ENCODE measurements around the gene COLEC12. TPM values are rescaled to one million over a fixed set of nuclear protein-coding genes. Genes with fewer than 3 reads are reported as not detected.

Gene COLEC12
- total RNA-seq, 1 experiment from 2014 or later, result 0.03 TPM

- DNase-seq (ENCODE audit: low read depth, low spot score), result no peak
- no TSS peak for BruUV-seq (replicated peaks)
- H3K4me1 ChIP-seq (ENCODE audit: control insufficient read depth, insufficient read depth, low read length), result no peaks in the 10 kb centered on the region
- intact Hi-C loops (cut with micrococcal nuclease; ENCODE audit: unreplicated experiment) (no loop called here), in situ Hi-C loops (cut with HindIII; ENCODE audit: low pct_unique_long_range_greater_than_20kb, low sequenced_read_pairs) (no loop called here)
- H3K27me3 ChIP-seq (ENCODE audit: control insufficient read depth, insufficient read depth, low read length), result no peaks in the 10 kb centered on the region
- TF ChIP-seq, protein P1, sequence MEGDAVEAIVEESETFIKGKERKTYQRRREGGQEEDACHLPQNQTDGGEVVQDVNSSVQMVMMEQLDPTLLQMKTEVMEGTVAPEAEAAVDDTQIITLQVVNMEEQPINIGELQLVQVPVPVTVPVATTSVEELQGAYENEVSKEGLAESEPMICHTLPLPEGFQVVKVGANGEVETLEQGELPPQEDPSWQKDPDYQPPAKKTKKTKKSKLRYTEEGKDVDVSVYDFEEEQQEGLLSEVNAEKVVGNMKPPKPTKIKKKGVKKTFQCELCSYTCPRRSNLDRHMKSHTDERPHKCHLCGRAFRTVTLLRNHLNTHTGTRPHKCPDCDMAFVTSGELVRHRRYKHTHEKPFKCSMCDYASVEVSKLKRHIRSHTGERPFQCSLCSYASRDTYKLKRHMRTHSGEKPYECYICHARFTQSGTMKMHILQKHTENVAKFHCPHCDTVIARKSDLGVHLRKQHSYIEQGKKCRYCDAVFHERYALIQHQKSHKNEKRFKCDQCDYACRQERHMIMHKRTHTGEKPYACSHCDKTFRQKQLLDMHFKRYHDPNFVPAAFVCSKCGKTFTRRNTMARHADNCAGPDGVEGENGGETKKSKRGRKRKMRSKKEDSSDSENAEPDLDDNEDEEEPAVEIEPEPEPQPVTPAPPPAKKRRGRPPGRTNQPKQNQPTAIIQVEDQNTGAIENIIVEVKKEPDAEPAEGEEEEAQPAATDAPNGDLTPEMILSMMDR (IDR thresholded peaks at IDR 0.05), result no peak
- TF ChIP-seq TCF7L2 (IDR thresholded peaks at IDR 0.05; ENCODE audit: low read depth, low read length) (no peak), POLR2AphosphoS5 (IDR thresholded peaks at IDR 0.05; ENCODE audit: low read depth, low read length) (no peak), SIN3A (IDR thresholded peaks at IDR 0.05; ENCODE audit: borderline replicate concordance, insufficient read depth, low read depth, low read length) (no peak)
- TF ChIP-seq, protein P2, sequence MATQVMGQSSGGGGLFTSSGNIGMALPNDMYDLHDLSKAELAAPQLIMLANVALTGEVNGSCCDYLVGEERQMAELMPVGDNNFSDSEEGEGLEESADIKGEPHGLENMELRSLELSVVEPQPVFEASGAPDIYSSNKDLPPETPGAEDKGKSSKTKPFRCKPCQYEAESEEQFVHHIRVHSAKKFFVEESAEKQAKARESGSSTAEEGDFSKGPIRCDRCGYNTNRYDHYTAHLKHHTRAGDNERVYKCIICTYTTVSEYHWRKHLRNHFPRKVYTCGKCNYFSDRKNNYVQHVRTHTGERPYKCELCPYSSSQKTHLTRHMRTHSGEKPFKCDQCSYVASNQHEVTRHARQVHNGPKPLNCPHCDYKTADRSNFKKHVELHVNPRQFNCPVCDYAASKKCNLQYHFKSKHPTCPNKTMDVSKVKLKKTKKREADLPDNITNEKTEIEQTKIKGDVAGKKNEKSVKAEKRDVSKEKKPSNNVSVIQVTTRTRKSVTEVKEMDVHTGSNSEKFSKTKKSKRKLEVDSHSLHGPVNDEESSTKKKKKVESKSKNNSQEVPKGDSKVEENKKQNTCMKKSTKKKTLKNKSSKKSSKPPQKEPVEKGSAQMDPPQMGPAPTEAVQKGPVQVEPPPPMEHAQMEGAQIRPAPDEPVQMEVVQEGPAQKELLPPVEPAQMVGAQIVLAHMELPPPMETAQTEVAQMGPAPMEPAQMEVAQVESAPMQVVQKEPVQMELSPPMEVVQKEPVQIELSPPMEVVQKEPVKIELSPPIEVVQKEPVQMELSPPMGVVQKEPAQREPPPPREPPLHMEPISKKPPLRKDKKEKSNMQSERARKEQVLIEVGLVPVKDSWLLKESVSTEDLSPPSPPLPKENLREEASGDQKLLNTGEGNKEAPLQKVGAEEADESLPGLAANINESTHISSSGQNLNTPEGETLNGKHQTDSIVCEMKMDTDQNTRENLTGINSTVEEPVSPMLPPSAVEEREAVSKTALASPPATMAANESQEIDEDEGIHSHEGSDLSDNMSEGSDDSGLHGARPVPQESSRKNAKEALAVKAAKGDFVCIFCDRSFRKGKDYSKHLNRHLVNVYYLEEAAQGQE (IDR thresholded peaks at IDR 0.05; ENCODE audit: insufficient read depth in 1 of 2, low read depth in 2 of 2, low read length in 1 of 2), result no peak
- no peak overlapping the region for H3K27ac ChIP-seq (ENCODE audit: low read length)
- CTCF ChIA-PET, result no interaction called here
- no peak for ATAC-seq
- POLR2A ChIA-PET, result no interaction called here
- H3K4me3 ChIP-seq (ENCODE audit: low read depth in 2 of 2, low read length in 2 of 2), result no peak overlapping the region
- H3K36me3 ChIP-seq (ENCODE audit: control insufficient read depth, insufficient read depth, low read length), result no peaks in the 10 kb centered on the region
- no peaks in the 10 kb centered on the region for H3K9me3 ChIP-seq (ENCODE audit: control insufficient read depth, insufficient read depth, low read depth, low read length)
These were observed 37.1 kb downstream of the COLEC12 start for GRCh38 chr18:463403-463802.

- Histone ChIP-seq H3K27ac (ENCODE audit: low read length) (no peak overlapping the region), H3K4me1 (ENCODE audit: control insufficient read depth, insufficient read depth, low read length) (no peaks in the 10 kb centered on the region), H3K9me3 (ENCODE audit: control insufficient read depth, insufficient read depth, low read depth, low read length) (no peaks in the 10 kb centered on the region), H3K4me3 (ENCODE audit: low read depth in 2 of 2, low read length in 2 of 2) (no peak overlapping the region), H3K36me3 (ENCODE audit: control insufficient read depth, insufficient read depth, low read length) (no peaks in the 10 kb centered on the region), H3K27me3 (ENCODE audit: control insufficient read depth, insufficient read depth, low read length) (no peaks in the 10 kb centered on the region)
- BruUV-seq (replicated peaks), result no TSS peak
- ChIA-PET CTCF (no interaction called here), POLR2A (no interaction called here)
- ATAC-seq, result no peak
- in situ Hi-C loops (cut with HindIII; ENCODE audit: low pct_unique_long_range_greater_than_20kb, low sequenced_read_pairs), result no loop called here
- TF ChIP-seq TCF7L2 (IDR thresholded peaks at IDR 0.05; ENCODE audit: low read depth, low read length), result no peak
- no peak for DNase-seq (ENCODE audit: low read depth, low spot score)
- intact Hi-C loops (cut with micrococcal nuclease; ENCODE audit: unreplicated experiment), result no loop called here
These were observed 38.7 kb downstream of the COLEC12 start for GRCh38 chr18:461762-462161.

DNA sequence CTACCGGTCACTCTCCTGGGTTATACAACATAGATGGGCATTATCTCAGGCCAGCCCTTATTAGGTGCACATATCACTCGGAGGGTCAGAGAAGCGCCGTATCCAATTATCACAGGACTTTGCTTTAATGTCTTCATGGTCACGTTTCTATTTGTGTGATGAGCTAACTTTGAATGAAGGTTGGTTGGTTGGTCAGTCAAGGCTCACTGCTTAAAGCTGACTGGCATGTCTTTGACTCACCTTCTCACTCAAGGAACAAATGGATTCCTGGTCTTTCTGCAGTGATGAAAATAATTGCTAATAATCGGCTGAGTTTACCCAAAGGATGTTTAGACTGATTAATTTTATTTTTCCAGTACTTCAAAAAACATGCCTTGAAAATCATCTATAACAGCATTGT is 39.7 kb downstream of the COLEC12 start:
- POLR2A ChIA-PET, result no interaction called here

More for the DNA sequence above, 39.7 kb downstream of the COLEC12 start:
- H3K27me3 ChIP-seq (ENCODE audit: control insufficient read depth, insufficient read depth, low read length), result no peaks in the 10 kb centered on the region
- H3K4me3 ChIP-seq (ENCODE audit: low read depth in 2 of 2, low read length in 2 of 2), result no peak overlapping the region
- CTCF ChIA-PET, result no interaction called here
- H3K27ac ChIP-seq (ENCODE audit: low read length), result no peak overlapping the region
- DNase-seq (ENCODE audit: low read depth, low spot score), result no peak
- no peak for ATAC-seq
- TF ChIP-seq TCF7L2 (IDR thresholded peaks at IDR 0.05; ENCODE audit: low read depth, low read length) (no peak), SIN3A (IDR thresholded peaks at IDR 0.05; ENCODE audit: borderline replicate concordance, insufficient read depth, low read depth, low read length) (no peak), POLR2AphosphoS5 (IDR thresholded peaks at IDR 0.05; ENCODE audit: low read depth, low read length) (no peak)
- TF ChIP-seq, protein P1 (IDR thresholded peaks at IDR 0.05), result no peak
- TF ChIP-seq, protein P2 (IDR thresholded peaks at IDR 0.05; ENCODE audit: insufficient read depth in 1 of 2, low read depth in 2 of 2, low read length in 1 of 2), result no peak
- no peaks in the 10 kb centered on the region for H3K9me3 ChIP-seq (ENCODE audit: control insufficient read depth, insufficient read depth, low read depth, low read length)
- intact Hi-C loops (cut with micrococcal nuclease; ENCODE audit: unreplicated experiment) (no loop called here), in situ Hi-C loops (cut with HindIII; ENCODE audit: low pct_unique_long_range_greater_than_20kb, low sequenced_read_pairs) (no loop called here)
- H3K36me3 ChIP-seq (ENCODE audit: control insufficient read depth, insufficient read depth, low read length), result no peaks in the 10 kb centered on the region
- H3K4me1 ChIP-seq (ENCODE audit: control insufficient read depth, insufficient read depth, low read length), result no peaks in the 10 kb centered on the region
- BruUV-seq (replicated peaks), result no TSS peak

Data from Panc1 (cell line).